GM21367 (cell line): ENCODE results near the gene PABPN1.

Source experiments
- ATAC-seq: cut with Tn5 transposase; IDR thresholded peaks from one replicate; pipeline ENCODE4 v1.9.1; 2021; ENCODE audit not compliant: unreplicated experiment

The PABPN1 gene

DNA sequence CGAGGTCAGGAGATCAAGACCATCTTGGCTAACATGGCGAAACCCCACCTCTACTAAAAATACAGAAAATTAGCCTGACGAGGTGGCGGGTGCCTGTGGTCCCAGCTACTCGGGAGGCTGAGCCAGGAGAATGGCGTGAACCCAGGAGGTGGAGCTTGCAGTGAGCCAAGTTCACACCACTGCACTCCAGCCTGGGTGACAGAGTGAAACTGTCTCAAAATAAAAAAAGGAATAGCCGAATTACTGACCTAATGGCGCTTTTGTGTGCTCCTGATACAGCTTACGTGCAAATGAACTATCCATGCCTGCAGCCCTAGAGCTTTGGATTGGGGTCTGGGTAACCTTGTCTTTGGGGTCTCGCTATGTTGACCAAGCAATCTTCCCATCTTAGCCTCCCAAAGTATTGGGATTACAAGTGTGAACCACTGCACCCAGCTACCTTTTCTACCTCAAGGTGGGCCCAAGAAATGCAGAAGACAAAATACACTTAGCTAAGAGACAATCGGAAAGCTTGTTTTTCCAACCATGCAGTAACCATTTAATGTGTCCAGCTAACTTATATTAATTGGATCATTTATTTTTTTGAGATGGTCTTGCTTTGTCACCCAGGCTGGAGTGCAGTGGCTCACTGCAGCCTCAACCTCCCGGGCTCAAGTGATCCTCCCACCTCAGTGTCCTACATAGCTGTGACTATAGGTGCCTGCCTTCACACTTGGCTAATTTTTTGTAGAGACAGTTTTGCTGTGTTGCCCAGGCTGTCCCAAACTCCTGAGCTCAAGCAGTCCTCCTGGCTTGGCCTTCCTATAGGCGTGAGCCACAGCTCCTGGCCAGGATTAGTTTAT lies 5.5 kb downstream of the PABPN1 start:
- ATAC-seq: no peak

DNA sequence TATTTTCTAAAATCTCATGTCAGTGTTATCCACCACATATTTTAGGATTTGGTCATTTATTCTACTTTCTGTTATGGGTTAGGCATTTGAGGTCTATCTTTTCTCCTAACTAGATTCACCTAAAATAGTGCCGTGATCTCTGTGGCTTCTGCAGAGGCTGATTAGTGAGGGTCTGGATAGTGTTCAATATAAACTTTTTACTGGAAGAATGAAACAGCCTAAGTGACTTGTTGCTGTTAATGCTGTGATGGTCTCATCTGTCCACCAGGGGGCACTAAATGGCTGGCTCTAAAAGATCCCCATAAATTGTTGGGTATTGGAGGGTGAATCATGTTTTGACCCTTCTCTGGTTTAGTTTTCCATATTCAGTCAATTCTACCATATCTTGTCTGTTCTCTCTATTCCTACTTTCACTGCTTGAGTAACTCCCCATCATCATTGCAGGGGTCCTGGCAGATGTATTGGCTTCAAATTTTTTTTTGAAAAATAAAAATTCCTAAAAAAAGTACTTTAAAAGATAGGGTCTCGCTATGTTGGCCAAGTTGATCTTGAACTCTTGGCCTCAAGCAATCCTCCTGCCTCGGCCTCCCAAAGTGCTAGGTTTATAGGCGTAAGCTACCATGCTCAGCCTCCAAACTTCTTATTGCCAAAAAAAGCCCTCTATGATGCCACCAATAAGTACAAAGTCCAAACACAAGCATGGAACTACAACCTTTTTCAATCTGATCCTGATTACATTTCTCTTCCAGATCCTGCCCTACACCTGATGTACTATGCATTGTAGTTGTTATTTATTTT lies 6.9 kb downstream of the PABPN1 start:
- no peak for ATAC-seq

DNA sequence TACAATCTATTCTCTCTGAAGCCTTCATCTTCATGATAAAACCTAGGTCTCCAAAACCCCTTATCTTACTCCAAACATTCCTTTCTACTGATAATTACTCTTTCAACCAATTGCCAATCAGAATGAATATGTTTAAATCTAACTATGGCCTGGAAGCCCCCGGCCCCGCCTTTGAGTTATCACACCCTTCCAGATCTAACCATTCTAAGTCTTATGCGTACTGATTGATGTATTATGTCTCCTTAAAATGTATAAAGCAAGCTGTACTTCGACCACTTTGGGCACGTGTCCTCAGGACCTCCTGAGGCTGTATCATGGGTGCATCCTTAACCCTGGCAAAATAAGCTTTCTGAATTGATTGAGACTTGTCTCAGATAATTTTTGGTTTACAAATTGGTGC lies 14.4 kb downstream of the PABPN1 start:
- ATAC-seq: no peak

GRCh38 chr14:23339506-23340268 lies 18.4 kb downstream of the PABPN1 start:
- ATAC-seq: no peak

- ATAC-seq: no peak
Measured at GRCh38 chr14:23344481-23344880, 23.2 kb downstream of the PABPN1 start.

DNA sequence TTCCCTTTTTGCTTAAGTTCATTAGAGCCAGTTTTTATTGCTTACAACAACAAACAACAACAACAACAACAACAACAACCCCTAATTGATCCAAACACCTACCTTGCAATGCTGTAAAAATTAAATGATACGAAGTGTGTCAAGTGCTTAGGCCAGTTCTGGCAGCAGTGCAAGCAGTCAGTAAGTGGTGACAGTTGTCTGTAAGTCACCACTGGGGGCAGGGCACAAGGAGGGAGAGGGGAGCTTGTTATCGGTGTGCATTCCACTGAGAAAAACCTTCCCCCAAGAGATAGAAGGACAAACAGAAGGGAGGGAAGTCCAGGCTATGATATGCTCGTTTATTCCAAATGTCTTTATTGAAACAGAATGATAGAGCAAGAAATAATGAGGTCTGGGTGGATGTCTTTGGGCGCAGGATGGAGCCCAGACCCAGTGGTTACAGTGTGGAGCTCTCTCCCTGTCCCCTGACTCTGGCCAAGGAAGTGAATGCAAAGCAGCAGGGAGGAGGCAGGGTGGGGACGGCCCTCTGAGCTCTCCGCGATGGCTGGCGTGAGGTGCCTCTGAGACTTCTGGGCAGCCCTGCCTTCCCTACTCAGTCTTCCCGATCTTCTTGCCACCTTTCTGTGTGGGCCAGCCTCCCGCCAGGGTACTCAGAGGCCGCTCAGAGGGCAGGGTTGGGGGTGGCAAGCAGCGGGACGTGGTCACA lies 24.9 kb downstream of the PABPN1 start:
- no peak for ATAC-seq

DNA sequence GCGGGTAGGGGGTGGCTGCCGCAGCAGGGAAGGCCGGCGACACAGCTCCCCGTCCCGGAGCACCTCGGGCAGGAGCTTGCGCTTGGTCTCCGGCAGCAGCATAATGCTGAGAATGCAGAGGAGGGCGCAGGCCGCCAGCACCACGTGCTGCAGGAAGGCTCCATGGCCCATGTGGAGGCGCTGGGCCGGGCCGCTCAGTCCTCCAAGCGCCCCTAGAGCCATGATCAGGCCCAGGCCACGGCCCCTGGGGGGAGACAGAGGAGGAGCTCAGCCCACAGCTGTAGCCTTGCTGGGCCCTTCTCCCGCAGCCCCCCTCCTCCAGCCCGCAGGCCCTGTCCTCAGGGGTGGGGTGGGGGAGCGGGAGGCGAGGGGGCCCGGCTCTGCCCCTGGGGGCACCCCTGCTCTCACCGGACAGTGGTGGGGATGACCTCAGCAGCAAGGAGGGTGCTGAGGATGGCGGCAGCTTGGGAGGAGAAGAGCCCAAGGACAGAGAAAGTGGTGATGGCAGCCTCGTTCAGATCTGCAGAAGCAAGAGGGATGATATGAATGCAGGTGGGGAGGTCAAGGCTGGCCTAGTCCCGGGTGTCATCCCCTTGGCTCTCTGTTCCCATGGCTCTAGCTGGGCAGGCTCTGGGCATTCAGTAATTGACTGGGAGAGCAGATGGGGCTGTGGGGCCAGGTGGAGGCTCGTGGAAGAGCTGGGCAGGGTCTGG lies 25.6 kb downstream of the PABPN1 start:
- ATAC-seq: no peak

- ATAC-seq: no peak
Measured at GRCh38 chr14:23347406-23348296, 26.4 kb downstream of the PABPN1 start.

- no peak for ATAC-seq
Measured at GRCh38 chr14:23348297-23348655, 27.0 kb downstream of the PABPN1 start.

GRCh38 chr14:23349156-23349845 lies 28.0 kb downstream of the PABPN1 start:
- ATAC-seq: no peak

DNA sequence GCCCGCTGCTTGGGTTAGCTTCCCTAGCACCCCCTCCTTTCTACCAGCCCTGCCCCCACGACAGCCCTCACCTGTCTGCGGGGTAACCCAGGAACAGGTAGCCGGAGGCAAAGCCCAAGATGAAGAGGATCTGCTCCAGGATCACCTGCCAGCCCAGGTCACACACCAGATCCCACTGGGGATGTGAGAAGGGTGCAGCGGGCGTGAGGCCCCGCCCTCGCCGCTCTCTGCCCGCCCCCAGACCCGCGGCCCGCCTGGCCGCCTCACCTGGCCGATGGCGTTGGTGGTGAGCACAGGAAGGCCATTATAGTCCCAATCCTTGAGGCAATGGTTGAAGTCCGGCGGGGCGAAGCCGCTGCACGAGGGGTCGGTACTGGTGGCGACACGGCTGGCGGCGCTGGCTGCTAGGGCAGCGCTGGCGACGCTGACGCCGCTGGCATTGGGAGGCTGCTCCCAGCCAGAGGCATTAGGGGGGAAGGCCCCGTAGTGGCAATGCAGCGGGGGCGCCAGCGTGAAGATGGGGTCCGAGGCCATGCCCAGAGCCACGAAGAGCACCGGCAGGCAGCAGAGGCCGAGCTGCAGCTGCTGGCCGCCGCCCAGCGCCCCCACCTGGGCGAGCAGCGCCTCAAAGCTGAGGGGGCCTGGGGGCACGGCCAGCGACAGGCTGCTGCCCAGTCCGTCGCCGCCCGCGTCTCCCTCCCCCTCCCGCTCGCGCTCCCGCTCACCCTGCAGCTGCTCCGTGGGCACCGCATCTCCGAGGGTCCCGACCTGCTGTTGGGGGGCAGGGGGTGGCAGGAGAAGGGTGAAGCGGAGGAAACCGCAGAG lies 30.6 kb downstream of the PABPN1 start:
- ATAC-seq: no peak

DNA sequence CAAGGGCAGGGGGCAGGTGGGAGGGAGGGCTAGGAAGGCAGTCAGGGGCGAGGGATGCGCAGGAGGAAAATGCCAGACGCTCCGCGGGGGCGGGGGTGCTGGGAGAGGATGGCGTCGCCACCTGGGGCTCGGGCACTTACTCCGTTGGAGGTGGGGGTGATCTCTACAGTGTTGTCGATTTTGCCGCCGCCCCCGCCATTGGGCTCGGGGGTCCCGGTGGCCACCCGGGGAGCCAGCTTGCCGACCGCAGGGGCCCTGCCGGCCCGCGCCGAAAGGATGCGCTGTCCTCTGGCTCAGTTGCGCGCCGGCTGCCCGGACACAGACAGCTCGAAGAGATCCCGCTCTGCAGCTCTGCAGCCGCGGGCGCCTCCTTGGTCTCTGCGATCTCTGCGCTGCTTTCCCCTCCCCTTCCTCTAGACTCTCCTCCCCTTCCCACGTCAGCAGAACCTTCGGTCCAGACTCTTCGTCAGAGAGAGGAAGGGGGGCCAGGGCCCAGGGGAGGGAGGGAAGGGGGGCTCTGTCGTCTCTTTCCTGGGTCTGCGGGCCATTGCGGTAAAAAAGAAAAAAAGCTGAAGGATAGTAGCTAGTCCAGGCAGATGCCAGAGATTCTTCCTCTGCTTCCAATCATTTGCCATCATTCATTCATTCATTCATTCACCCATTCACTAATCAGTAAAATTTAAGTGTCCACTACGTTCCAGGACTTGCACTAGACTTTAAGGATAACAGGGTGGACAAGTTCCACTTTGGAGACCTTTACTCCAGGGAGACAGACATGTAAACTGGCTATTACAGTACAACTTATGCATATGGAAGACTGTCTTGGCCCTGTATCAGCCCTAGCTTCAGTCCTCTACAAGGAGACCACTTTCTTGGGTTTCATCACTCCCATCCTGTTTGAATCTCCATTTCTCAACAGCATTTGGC lies 31.5 kb downstream of the PABPN1 start, which contains the start of gene SLC22A17:
SLC22A17 (minus strand) TSS at position 382 of the 927 bp plus-strand sequence.
- ATAC-seq: no peak

GRCh38 chr14:23353433-23353780 lies 32.1 kb downstream of the PABPN1 start:
- ATAC-seq: no peak

- no peak for ATAC-seq
Measured at GRCh38 chr14:23354990-23355389, 33.7 kb downstream of the PABPN1 start.

- ATAC-seq: no peak
Measured at GRCh38 chr14:23355871-23356435, 34.7 kb downstream of the PABPN1 start.

- no peak for ATAC-seq
Measured at GRCh38 chr14:23356662-23357061, 35.4 kb downstream of the PABPN1 start.
